Mesendoderm (in vitro differentiated cells): ENCODE data around the gene MYZAP.

Source experiments
- DNase-seq: peaks from one replicate; pipeline ENCODE4 v3.0.0; 2013
- H2AK5ac ChIP-seq: 2 replicates; pipeline ENCODE4 v1.6.1; 2013; ENCODE audit warnings: low read length, inconsistent platforms
- H2BK120ac ChIP-seq: 2 replicates; pipeline ENCODE4 v1.6.1; 2013; ENCODE audit warnings: low read depth, mild to moderate bottlenecking, low read length, moderate library complexity, mixed read lengths
- H2BK15ac ChIP-seq: replicated peaks from 2 replicates; pipeline ENCODE4 v1.6.1; 2013; ENCODE audit warnings: low read depth, mild to moderate bottlenecking, moderate library complexity
- H2BK5ac ChIP-seq: 2 replicates; pipeline ENCODE4 v1.6.1; 2013; ENCODE audit warnings: low read length, inconsistent platforms
- H3K18ac ChIP-seq: 2 replicates; pipeline ENCODE4 v1.6.1; 2013; ENCODE audit warnings: mild to moderate bottlenecking, low read length, mixed read lengths
- H3K23ac ChIP-seq: one replicate; pipeline ENCODE4 v1.6.1; 2013; ENCODE audit warnings: low read length
- H3K27ac ChIP-seq: 2 replicates; pipeline ENCODE4 v1.5.1; 2013; ENCODE audit warnings: low read depth, mild to moderate bottlenecking, inconsistent platforms, low read length, moderate library complexity
- H3K27me3 ChIP-seq: 2 replicates; pipeline ENCODE4 v1.6.1; 2013; ENCODE audit warnings: low read length, control low read depth, mild to moderate bottlenecking, inconsistent platforms; ENCODE audit not compliant: insufficient read depth, poor library complexity
- H3K36me3 ChIP-seq: 2 replicates; pipeline ENCODE4 v1.6.1; 2013; ENCODE audit warnings: low read length, inconsistent platforms; ENCODE audit not compliant: control insufficient read depth, insufficient read depth
- H3K4ac ChIP-seq: one replicate; pipeline ENCODE4 v1.6.1; 2013; ENCODE audit warnings: low read depth, mild to moderate bottlenecking, low read length, moderate library complexity
- H3K4me1 ChIP-seq: 2 replicates; pipeline ENCODE4 v1.6.1; 2013; ENCODE audit warnings: low read depth, low read length, inconsistent platforms; ENCODE audit not compliant: control insufficient read depth
- H3K4me2 ChIP-seq: 2 replicates; pipeline ENCODE4 v1.6.1; 2013; ENCODE audit warnings: low read length
- H3K4me3 ChIP-seq: 2 replicates; pipeline ENCODE4 v1.5.1; 2013; ENCODE audit warnings: mild to moderate bottlenecking, low read length
- H3K56ac ChIP-seq: one replicate; pipeline ENCODE4 v1.6.1; 2013; ENCODE audit warnings: low read length
- H3K79me1 ChIP-seq: 2 replicates; pipeline ENCODE4 v1.6.1; 2013; ENCODE audit warnings: low read length, inconsistent platforms
- H3K79me2 ChIP-seq: 2 replicates; pipeline ENCODE4 v1.6.1; 2013; ENCODE audit warnings: mild to moderate bottlenecking, low read length; ENCODE audit not compliant: control insufficient read depth, insufficient read depth
- H3K9ac ChIP-seq: 2 replicates; pipeline ENCODE4 v1.6.1; 2013; ENCODE audit warnings: low read length, inconsistent platforms
- H4K5ac ChIP-seq: one replicate; pipeline ENCODE4 v1.6.1; 2013; ENCODE audit warnings: low read length
- H4K8ac ChIP-seq: one replicate; pipeline ENCODE4 v1.6.1; 2013; ENCODE audit warnings: low read depth, mild to moderate bottlenecking, control low read depth, low read length, moderate library complexity
- WGBS: extraction: QIAGEN DNeasy Blood & Tissue Kit; methylation state at CpG from one replicate; pipeline ENCODE4 v1.1.7; 2013; ENCODE audit warnings: low lambda C conversion rate, missing lambda C conversion rate; ENCODE audit not compliant: insufficient coverage; ENCODE audit errors: extremely low coverage; 5-methylcytosine and 5-hydroxymethylcytosine counted together

Gene MYZAP

GRCh38 chr15:57631386-57632110, 39.8 kb downstream of the MYZAP start:
- WGBS = no CpG with 5 or more reads among the region's 5 CpGs
- no peak overlapping the region for H3K18ac ChIP-seq
- H2AK5ac ChIP-seq = no peak overlapping the region

GRCh38 chr15:57634290-57634689, 42.6 kb downstream of the MYZAP start:
- Histone ChIP-seq H3K4ac (no peak overlapping the region), H3K18ac (no peak overlapping the region), H2BK120ac (no peak overlapping the region), H3K56ac (no peak overlapping the region), H4K8ac (no peak overlapping the region), H3K79me2 (no peaks in the 10 kb centered on the region), H2AK5ac (no peak overlapping the region), H3K23ac (no peak overlapping the region), H3K4me2 (no peak overlapping the region), H3K9ac (no peak overlapping the region), H3K27ac (no peak overlapping the region), H2BK5ac (no peak overlapping the region), H4K5ac (no peak overlapping the region), H3K4me3 (no peak overlapping the region), H3K36me3 (no peaks in the 10 kb centered on the region), H3K79me1 (no peaks in the 10 kb centered on the region), H3K4me1 (no peaks in the 10 kb centered on the region), H3K27me3 (no peaks in the 10 kb centered on the region), H2BK15ac (no peak overlapping the region)
- WGBS = no CpG with 5 or more reads among the region's 5 CpGs
- DNase-seq = no peak

More at GRCh38 chr15:57631386-57632110, 39.8 kb downstream of the MYZAP start:
- Histone ChIP-seq H3K79me2 (no peaks in the 10 kb centered on the region), H3K23ac (no peak overlapping the region), H3K4me1 (no peaks in the 10 kb centered on the region), H2BK15ac (no peak overlapping the region), H3K27ac (no peak overlapping the region), H4K5ac (no peak overlapping the region), H3K9ac (no peak overlapping the region), H3K4me3 (no peak overlapping the region), H3K36me3 (no peaks in the 10 kb centered on the region), H3K79me1 (no peaks in the 10 kb centered on the region), H3K4ac (no peak overlapping the region), H3K56ac (no peak overlapping the region), H2BK5ac (no peak overlapping the region), H3K27me3 (no peaks in the 10 kb centered on the region), H2BK120ac (no peak overlapping the region), H4K8ac (no peak overlapping the region), H3K4me2 (no peak overlapping the region)
- no peak for DNase-seq

DNA sequence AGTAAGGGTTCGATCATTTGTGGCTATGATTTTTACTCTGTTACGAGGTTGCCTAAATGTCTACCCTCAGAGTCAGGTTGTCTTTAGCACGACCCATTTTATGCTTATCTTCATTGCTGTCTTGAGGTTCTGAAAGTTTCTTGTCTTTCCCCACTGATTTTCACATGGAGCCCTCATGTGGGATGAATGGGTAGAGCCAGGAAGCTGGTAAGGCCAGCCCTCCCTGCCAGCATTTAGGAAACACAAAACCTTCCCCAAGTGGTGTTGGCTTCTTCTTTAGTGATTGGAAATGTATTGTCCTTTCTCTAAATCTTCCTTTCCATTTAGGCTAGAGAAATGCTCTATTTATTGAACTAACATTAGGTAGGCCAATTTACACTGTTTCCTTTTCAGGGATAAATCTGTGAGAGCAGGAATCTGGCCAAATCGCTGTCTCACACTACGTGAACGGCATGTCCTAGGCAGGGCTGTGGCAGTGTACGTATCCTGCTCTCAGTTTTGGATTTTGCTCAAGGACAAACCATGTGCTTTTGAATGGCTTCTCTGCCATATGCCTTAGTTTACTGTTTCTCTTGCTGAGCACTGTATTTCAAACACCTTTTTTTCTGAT, 43.7 kb downstream of the MYZAP start:
- Histone ChIP-seq H3K79me1 (no peaks in the 10 kb centered on the region), H3K27me3 (no peaks in the 10 kb centered on the region), H3K56ac (no peak overlapping the region), H4K5ac (no peak overlapping the region), H2AK5ac (no peak overlapping the region), H3K4me1 (no peaks in the 10 kb centered on the region), H3K4me3 (no peak overlapping the region), H3K9ac (no peak overlapping the region), H3K36me3 (no peaks in the 10 kb centered on the region), H3K23ac (no peak overlapping the region), H3K4ac (no peak overlapping the region), H4K8ac (no peak overlapping the region), H2BK5ac (no peak overlapping the region), H3K27ac (no peak overlapping the region), H2BK120ac (no peak overlapping the region), H3K18ac (no peak overlapping the region), H3K4me2 (no peak overlapping the region), H2BK15ac (no peak overlapping the region), H3K79me2 (no peaks in the 10 kb centered on the region)
- WGBS = no CpG with 5 or more reads among the region's 7 CpGs
- DNase-seq = peak; percentile 51

- H3K36me3 ChIP-seq = no peaks in the 10 kb centered on the region
- H3K4ac ChIP-seq = no peak overlapping the region
- no peak overlapping the region for H2AK5ac ChIP-seq
- H3K4me1 ChIP-seq = no peaks in the 10 kb centered on the region
- no peak overlapping the region for H3K56ac ChIP-seq
- no peaks in the 10 kb centered on the region for H3K79me1 ChIP-seq
- no peak overlapping the region for H2BK5ac ChIP-seq
- DNase-seq = no peak
- no peak overlapping the region for H2BK120ac ChIP-seq
- H3K23ac ChIP-seq = no peak overlapping the region
- no peak overlapping the region for H3K27ac ChIP-seq
- no peaks in the 10 kb centered on the region for H3K79me2 ChIP-seq
- H3K18ac ChIP-seq = no peak overlapping the region
- no peaks in the 10 kb centered on the region for H3K27me3 ChIP-seq
- H3K9ac ChIP-seq = no peak overlapping the region
- no peak overlapping the region for H2BK15ac ChIP-seq
- no peak overlapping the region for H4K5ac ChIP-seq
- H3K4me3 ChIP-seq = no peak overlapping the region
- no peak overlapping the region for H4K8ac ChIP-seq
- no peak overlapping the region for H3K4me2 ChIP-seq
- WGBS = no CpG with 5 or more reads among the region's 2 CpGs
These were observed 46.1 kb downstream of the MYZAP start for GRCh38 chr15:57637846-57638245.

- H2BK15ac ChIP-seq = no peak overlapping the region
- H3K4ac ChIP-seq = no peak overlapping the region
- H3K79me2 ChIP-seq = no peaks in the 10 kb centered on the region
- no peak overlapping the region for H3K23ac ChIP-seq
- no peak overlapping the region for H2BK120ac ChIP-seq
- no CpG with 5 or more reads among the region's 6 CpGs for WGBS
- no peak overlapping the region for H4K8ac ChIP-seq
- H3K4me2 ChIP-seq = no peak overlapping the region
- H3K9ac ChIP-seq = no peak overlapping the region
- no peak overlapping the region for H3K27ac ChIP-seq
- no peaks in the 10 kb centered on the region for H3K4me1 ChIP-seq
- no peaks in the 10 kb centered on the region for H3K27me3 ChIP-seq
- no peak overlapping the region for H3K4me3 ChIP-seq
- no peaks in the 10 kb centered on the region for H3K79me1 ChIP-seq
- no peak overlapping the region for H3K56ac ChIP-seq
- no peaks in the 10 kb centered on the region for H3K36me3 ChIP-seq
- DNase-seq = no peak
- H4K5ac ChIP-seq = no peak overlapping the region
- no peak overlapping the region for H3K18ac ChIP-seq
- H2BK5ac ChIP-seq = no peak overlapping the region
- H2AK5ac ChIP-seq = no peak overlapping the region
These were observed 47.6 kb downstream of the MYZAP start for GRCh38 chr15:57639306-57639705.
